G401 (cell line): ENCODE data around the gene PSTPIP2. TPM values are rescaled to one million over a fixed set of nuclear protein-coding genes. Genes with fewer than 3 reads are reported as not detected.
"Not testable (repeated sequence)": the region's sequence is repeated elsewhere in the genome, so short reads cannot be mapped to it uniquely, and the experiment has no call there.

Experiments used
- DNase-seq: peaks from one replicate; pipeline ENCODE4 v3.0.0-alpha.2; 2015; ENCODE audit warnings: low spot score
- in situ Hi-C: cut with HindIII; loops from 2 replicates; pipeline ENCODE4 v1.10.0; 2016; ENCODE audit warnings: low sequenced_read_pairs, mixed read lengths
- total RNA-seq: library from RNA; depleted of rRNA; stranded (reverse); fragments of >200 nt; shearing (Covaris generic); gene quantifications from 2 replicates; pipeline ENCODE4 v1.2.3, GENCODE V29; 2014

The PSTPIP2 gene
- total RNA-seq, 1 experiment from 2014 or later = 19.0 TPM

DNA sequence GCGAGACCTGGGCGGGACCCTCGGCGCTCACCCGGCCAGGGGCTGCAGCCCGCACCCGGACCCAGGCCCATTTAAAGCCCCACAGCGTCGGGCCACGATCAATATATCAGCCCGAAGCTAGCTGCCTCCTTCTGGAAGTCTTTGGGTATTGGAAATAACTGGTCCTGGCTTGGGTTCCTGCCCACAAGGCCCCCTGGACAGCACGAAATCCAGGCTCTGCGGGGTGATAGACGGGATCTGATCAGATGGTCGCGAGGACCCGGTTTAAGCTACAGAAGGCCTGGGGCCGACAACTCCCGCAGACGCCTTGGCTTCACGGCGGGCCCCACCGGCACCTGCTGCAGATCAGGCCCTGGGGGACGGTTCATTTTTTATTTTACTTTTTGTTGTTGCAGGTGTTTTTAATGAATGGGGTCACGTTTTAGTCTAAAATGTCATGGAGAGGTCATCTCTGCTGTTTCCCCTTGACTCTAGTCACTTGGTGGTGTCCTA lies 362 bp upstream of the PSTPIP2 start:
- in situ Hi-C loops = no loop called here
- no peak for DNase-seq

- in situ Hi-C loops = no loop called here
- DNase-seq = no peak
Measured at GRCh38 chr18:46070815-46071652, 1.0 kb downstream of the PSTPIP2 start.

GRCh38 chr18:46070232-46070631 lies 1.8 kb downstream of the PSTPIP2 start:
- DNase-seq = no peak
- in situ Hi-C loops = no loop called here

DNA sequence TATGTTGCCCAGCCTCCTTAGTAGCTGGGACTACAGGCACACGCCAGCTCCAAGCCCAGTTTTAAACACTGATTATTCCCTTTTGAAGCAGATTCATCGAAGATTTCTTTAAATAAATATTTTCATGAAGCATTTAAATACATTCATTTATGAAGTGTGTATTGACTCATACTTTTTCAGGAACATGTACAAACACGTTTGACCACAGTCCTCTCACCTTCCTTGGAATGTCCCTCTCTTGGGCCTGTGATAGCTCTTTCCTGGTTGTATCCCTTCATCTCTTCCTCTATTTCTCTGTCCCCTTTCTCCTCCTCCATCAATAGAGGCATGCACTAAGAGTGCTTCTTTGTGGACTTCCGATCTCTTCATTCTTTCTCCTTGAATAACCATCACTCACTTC lies 2.5 kb downstream of the PSTPIP2 start:
- in situ Hi-C loops = no loop called here

DNA sequence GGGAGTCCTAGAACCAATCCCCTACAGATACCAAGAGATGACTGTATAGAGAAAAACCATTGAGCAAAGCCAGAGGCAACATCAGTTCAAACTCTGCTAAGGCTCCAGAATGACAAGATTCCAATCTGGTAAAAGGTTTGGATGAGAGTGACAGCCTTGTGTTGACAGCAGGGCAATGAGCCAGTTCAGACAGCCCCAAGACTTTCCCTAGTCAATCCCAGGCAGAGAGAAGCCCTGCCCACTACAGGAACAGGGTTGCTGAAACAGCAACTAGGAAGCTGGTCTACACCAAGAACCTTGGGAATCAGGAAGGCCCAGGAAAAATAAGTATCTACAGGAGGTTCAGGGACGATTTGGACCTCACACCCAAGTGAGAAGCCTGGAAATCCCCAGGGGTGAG lies 3.3 kb downstream of the PSTPIP2 start:
- in situ Hi-C loops = no loop called here
- DNase-seq = no peak

More for the DNA sequence above, 2.5 kb downstream of the PSTPIP2 start:
- DNase-seq = no peak

- in situ Hi-C loops = no loop called here
- DNase-seq = no peak
Measured at GRCh38 chr18:46067438-46068007, 4.5 kb downstream of the PSTPIP2 start.

DNA sequence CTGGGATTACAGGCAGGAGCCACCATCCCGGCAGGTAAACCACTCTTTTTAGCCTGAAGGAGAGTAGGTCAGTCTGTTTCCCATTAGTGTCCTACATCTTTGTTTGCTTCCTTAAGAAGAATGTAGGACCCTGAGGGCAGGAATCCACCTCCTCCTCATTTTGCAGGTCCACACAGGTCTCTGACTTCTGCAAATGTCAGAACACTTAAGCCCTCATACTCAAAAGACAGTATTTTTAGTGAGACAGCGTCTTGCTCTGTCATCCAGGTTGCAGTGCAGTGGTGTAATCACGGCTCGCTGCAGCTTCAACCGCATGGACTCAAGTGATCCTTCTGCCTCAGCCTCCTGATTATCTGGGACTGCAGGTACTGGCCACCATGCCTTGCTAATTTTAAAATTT lies 9.3 kb downstream of the PSTPIP2 start:
- in situ Hi-C loops = no loop called here
- DNase-seq = no peak

DNA sequence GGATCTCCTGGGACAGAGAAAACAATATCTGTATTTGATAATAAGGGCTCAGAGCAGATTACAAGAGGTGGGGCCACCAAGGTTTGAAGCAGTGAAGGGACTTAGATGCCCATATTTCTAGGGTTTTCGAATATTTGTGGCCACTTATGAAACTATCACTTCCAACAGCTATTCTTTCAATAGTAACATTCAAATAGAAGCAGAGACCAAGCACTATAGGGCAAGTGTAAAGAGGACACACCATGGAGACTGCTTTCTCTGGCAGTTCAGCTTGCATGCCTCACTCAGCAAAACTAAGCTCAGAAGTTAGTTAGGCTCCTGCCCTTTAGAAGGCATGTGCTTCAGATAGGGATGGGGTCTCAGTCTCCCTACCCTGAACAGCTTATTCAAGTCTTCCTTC lies 10.3 kb downstream of the PSTPIP2 start:
- in situ Hi-C loops = no loop called here
- no peak for DNase-seq

DNA sequence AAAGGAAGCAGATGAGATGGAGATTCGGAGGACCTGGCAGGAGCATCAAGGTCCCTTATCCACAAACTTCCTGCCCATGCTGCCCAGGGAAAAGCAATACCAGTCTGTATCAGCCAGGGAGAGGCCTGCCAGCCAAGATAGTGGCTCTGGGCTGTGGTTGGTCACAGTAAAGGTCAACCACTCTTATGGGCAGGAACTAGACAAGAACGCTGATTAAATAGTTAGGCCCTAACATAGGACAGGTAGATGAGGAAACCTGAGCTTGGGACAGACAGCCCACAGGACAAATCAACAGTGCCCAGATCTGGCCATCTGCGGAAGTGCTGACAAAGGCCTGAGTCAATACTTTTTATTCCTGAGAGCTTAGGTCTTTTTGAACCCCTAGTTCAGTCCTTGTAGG lies 10.7 kb downstream of the PSTPIP2 start:
- DNase-seq = no peak
- in situ Hi-C loops = no loop called here

GRCh38 chr18:46060359-46060841 lies 11.7 kb downstream of the PSTPIP2 start:
- in situ Hi-C loops = no loop called here
- no peak for DNase-seq

GRCh38 chr18:46055838-46056230 lies 16.2 kb downstream of the PSTPIP2 start:
- in situ Hi-C loops = no loop called here
- DNase-seq = no peak

DNA sequence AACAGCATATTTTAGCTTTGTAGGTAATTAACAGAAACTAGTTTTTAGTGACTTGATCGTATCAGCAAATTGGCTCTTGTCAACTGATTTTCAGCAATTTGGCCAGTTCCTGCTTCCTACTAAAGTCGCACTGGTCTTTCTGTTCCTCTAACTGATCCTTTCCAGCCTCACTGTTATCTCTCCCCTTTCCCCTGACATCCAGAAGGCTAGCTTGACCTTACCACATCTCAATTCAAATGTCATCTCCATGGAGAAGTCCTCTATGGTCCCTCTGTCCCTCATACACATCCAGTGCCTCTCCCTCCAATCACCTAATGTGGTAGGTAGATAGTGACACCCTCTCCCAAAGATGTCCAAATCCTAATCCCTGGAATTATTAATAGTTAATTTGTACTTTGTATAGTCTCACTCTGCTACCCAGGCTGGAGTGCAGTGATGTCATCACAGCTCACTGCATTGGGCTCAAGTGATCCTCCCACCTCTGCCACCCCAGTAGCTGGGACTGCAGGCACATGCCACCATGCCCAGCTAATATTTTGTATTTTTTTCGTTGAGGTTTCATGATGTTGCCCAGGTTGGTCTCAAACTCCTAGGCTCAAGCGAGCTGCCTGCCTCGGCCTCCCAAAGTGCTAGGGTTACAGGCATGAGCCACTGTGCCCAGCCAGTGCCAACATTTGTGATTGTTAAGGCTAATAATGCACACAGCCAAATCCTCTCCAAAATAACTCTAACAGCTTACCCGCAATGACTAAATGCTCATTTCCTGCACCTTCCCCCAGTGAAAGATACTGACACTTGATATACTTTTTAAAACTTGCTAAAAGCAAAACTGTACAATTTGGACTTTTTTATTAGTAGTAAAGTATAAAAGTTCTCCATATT lies 16.9 kb downstream of the PSTPIP2 start:
- DNase-seq = no peak
- in situ Hi-C loops = no loop called here

DNA sequence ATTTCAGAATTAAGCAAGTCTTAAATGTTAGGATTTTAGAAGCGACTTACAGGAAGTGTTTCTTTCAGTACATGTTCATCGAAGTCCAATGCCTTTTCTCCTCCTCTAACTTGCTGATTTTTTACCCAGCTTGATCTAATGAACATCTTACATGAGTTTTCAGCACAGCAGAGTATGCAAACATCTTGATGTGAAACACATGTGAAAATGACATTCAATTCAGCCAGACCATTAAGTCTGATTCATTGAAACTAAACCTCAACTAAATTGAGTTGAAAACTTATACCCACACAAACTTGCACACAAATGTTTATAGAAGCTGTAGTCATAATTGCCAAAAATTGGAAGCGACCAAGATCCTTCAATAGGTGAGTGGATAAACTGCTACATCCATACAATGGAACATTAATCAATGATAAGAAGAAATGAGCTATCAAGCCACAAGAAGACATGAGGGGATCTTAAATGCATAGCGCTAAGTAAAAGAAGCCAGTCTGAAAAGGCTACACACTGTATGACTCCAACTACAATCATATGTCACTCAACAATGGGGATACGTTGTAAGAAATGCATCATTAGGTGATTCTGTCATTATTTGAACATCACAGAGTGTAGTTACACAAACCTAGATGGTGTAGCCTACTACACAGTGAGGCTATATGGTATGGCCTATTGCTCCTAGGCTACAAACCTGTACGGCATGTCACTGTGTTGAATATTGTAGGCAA lies 18.5 kb downstream of the PSTPIP2 start:
- in situ Hi-C loops = no loop called here
- no peak for DNase-seq

DNA sequence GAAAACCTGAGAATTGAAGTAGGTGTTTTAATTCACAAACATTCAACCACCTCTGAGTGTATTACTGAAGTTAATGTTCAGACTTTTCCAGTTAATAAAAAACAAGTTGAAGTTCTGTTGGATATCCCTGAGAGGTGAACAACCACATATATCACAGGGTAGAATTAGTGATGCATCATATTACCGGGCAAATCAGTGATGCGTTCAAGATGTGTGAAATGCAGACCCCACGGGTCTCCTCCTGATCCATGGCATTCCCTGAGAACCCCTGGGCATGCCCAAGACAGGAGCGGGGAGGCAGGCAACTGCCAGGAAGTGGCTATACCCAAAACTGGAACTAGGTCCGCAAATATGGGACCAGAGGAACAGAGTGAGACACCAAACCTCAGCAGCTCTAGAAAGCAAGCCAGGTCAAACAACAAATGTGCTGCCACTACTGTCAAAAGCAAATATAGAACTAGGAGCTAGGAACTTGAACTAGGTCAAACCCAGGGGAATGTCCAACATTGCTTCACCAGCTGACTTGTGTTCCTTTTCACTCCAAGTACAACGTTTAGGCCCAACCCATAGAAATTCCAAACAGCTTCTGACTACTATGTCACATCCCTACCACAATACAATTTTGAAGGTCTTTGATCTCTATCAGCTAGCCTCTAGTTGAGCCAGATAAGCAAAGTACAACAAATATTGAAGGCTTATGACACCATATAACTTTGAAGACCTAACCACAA lies 20.2 kb downstream of the PSTPIP2 start:
- no peak for DNase-seq
- in situ Hi-C loops = no loop called here

- in situ Hi-C loops = no loop called here
- no peak for DNase-seq
Measured at GRCh38 chr18:46050268-46050667, 21.8 kb downstream of the PSTPIP2 start.

- in situ Hi-C loops = no loop called here
- no peak for DNase-seq
Measured at GRCh38 chr18:46048641-46049040, 23.4 kb downstream of the PSTPIP2 start.

GRCh38 chr18:46047369-46047768 lies 24.7 kb downstream of the PSTPIP2 start:
- in situ Hi-C loops, DNase-seq: not testable (repeated sequence)

DNA sequence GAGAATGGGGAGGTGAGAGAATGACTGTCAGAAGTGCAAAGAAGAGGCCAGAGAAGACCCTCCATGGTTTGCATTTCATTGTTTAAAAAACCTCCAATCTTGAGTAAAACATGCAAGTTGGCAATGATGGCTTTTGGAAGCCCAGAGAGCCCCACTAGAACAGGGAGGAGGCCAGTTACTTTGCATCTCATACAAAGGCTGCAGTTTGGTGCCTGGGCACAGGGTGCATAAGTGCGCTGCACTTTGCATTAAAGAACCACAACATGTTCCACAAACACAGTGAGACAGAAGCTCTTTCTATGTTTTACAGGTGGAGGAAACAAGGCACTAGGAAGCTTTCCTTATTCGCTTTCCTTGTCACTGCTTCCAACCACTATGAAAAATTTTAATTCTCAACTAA lies 25.4 kb downstream of the PSTPIP2 start:
- DNase-seq = no peak
- in situ Hi-C loops = no loop called here
